ENCODE results near the gene INPP5B. TPM values are rescaled to one million over a fixed set of nuclear protein-coding genes. Genes with fewer than 3 reads are reported as not detected.

Gene INPP5B
- total RNA-seq, 2 experiments from 2014 or later: 26.3 to 26.7 TPM

DNA sequence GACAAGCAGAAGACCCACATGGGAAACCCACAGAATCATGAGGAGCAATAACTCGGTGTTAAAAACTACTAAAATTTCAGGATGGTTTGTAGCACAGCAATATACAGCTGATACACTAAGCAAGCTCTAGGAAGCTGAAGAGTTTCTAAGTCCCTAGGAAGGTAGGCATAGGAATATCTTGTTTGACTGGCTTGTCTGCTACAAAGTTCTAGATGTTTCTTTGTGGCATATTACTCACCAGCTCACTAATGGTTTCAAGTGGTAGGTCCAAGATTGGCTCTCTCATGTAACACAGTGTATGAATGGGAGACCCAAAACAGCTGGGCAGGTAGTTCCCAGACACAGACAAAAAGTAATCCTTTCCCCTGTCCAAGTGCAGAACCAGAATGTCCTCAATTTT, 74.2 kb downstream of the INPP5B start:
- H3K4me3 Mint-ChIP-seq: no peak overlapping the region
- no peaks in the 10 kb centered on the region for H3K4me1 Mint-ChIP-seq
- no peak overlapping the region for H3K27ac Mint-ChIP-seq
- no peaks in the 10 kb centered on the region for H3K9me3 Mint-ChIP-seq
- no peak for DNase-seq
- no peaks in the 10 kb centered on the region for H3K27me3 Mint-ChIP-seq
- CTCF ChIA-PET: interaction anchor here (2.3 kb wide), 1 partner anchor 13 kb away, joined by 9 read pairs; the partner anchor contains the start of gene MTF1
- POLR2A ChIA-PET: interaction anchor here (0.8 kb wide), 1 partner anchor 65 kb away, joined by 3 read pairs; the partner anchor contains the start of genes C1orf122 and YRDC
- H3K36me3 Mint-ChIP-seq (ENCODE audit: low read depth): peaks cover 35% of the 10 kb centered on the region

DNA sequence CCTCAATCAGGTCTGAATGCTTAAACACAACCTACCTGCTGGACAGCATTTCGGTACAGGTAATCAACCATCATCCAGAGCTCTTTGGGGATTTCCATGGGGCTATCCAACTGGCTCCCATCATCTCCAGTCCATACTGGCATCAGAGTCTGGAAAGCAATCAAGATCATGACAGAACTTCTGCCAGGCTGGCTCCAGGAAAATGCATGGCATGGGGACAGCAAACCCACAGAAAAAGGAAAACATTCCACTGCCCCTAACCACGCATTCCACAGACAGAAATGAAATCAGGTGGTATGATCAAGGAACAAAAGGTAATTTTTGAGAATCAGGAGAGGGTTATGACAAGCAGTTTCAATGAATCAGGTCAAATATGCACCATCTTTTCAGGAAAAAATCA, 78.4 kb downstream of the INPP5B start:
- Mint-ChIP-seq H3K4me3 (no peak overlapping the region), H3K4me1 (peaks cover 13% of the 10 kb centered on the region), H3K36me3 (ENCODE audit: low read depth) (peaks cover 45% of the 10 kb centered on the region), H3K27ac (no peak overlapping the region), H3K9me3 (no peaks in the 10 kb centered on the region), H3K27me3 (no peaks in the 10 kb centered on the region)
- CTCF ChIA-PET: no interaction called here
- POLR2A ChIA-PET: no interaction called here
- no peak for DNase-seq

- Mint-ChIP-seq H3K27me3 (no peaks in the 10 kb centered on the region), H3K9me3 (no peaks in the 10 kb centered on the region), H3K27ac (no peak overlapping the region), H3K4me1 (peaks cover 13% of the 10 kb centered on the region), H3K36me3 (ENCODE audit: low read depth) (peaks cover 39% of the 10 kb centered on the region), H3K4me3 (no peak overlapping the region)
- POLR2A ChIA-PET: no interaction called here
- no peak for DNase-seq
- CTCF ChIA-PET: no interaction called here
These were observed 79.1 kb downstream of the INPP5B start for GRCh38 chr1:37867784-37868183.

GRCh38 chr1:37866491-37866890, 80.4 kb downstream of the INPP5B start:
- Mint-ChIP-seq H3K36me3 (ENCODE audit: low read depth) (peaks cover 35% of the 10 kb centered on the region), H3K27me3 (no peaks in the 10 kb centered on the region), H3K9me3 (no peaks in the 10 kb centered on the region), H3K27ac (peak overlapping the region; percentile 65), H3K4me1 (peaks cover 21% of the 10 kb centered on the region), H3K4me3 (no peak overlapping the region)
- POLR2A ChIA-PET: no interaction called here
- CTCF ChIA-PET: no interaction called here
- no peak for DNase-seq

- no peaks in the 10 kb centered on the region for H3K27me3 Mint-ChIP-seq
- DNase-seq: peak; percentile 23
- ChIA-PET CTCF (interaction anchor here (1.0 kb wide), 1 partner anchor 161 kb away, joined by 3 read pairs; no protein-coding TSS in a partner anchor), POLR2A (interaction anchor here (1.0 kb wide), 1 partner anchor 14 kb away, joined by 4 read pairs; no protein-coding TSS in a partner anchor)
- H3K4me3 Mint-ChIP-seq: no peak overlapping the region
- H3K4me1 Mint-ChIP-seq: peaks cover 21% of the 10 kb centered on the region
- no peaks in the 10 kb centered on the region for H3K9me3 Mint-ChIP-seq
- H3K27ac Mint-ChIP-seq: peak overlapping the region; percentile 29
- peaks cover 35% of the 10 kb centered on the region for H3K36me3 Mint-ChIP-seq (ENCODE audit: low read depth)
These were observed 81.3 kb downstream of the INPP5B start for GRCh38 chr1:37865348-37866120.

DNA sequence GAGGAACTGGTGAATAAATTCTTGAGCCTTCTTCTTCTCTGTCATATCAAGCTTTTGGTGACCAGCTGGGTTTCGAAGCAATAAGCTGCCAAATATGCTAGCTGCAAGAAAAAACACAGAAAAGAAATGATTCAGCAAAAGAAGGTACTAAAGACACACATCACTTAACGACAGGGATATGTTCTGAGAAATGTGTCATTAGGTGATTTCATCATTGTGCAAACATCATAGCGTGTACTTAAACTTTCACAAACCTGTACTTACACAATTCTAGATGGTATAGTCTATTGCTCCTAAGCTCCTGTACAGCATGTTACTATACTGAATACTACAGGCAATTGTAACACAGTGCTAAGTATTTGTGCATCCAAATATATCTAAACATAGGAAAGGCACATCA, 84.5 kb downstream of the INPP5B start:
- H3K27me3 Mint-ChIP-seq: no peaks in the 10 kb centered on the region
- peaks cover 42% of the 10 kb centered on the region for H3K4me1 Mint-ChIP-seq
- ChIA-PET CTCF (interaction anchor here (1.1 to 4.9 kb wide), 2 partner anchors 31 to 171 kb away, joined by 7 to 34 read pairs; partner anchors contain the start of gene CDCA8), POLR2A (interaction anchor here (1.2 kb wide), 1 partner anchor 55 kb away, joined by 6 read pairs; the partner anchor contains the start of genes C1orf122 and YRDC)
- no peaks in the 10 kb centered on the region for H3K9me3 Mint-ChIP-seq
- no peak for DNase-seq
- peaks cover 28% of the 10 kb centered on the region for H3K36me3 Mint-ChIP-seq (ENCODE audit: low read depth)
- no peak overlapping the region for H3K4me3 Mint-ChIP-seq
- H3K27ac Mint-ChIP-seq: peak overlapping the region; percentile 71

DNA sequence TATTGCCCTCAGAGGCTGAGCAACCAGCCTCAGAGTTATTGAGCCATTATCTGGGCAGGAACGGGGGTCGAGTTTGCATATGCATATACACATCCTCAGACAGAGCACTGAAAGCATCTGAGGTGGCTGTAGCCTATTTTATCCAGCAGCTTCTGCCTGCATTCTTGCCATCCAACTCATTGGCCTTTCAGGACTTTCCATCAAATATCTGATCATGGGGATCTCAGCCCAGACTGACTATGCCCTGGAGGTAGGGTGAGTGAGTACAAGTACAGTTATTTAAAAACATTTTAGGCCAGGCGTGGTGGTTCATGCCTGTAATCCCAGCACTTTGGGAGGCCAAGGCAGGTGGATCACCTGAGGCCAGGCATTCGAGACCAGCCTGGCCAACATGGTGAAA, 85.7 kb downstream of the INPP5B start:
- Mint-ChIP-seq H3K27me3 (no peaks in the 10 kb centered on the region), H3K36me3 (ENCODE audit: low read depth) (peaks cover 28% of the 10 kb centered on the region), H3K27ac (no peak overlapping the region), H3K4me3 (no peak overlapping the region), H3K4me1 (peaks cover 44% of the 10 kb centered on the region), H3K9me3 (no peaks in the 10 kb centered on the region)
- ChIA-PET CTCF (interaction anchor here (0.8 to 4.9 kb wide), 5 partner anchors 22 to 258 kb away, joined by 4 to 34 read pairs (median 5); partner anchors contain the start of genes C1orf122, CDCA8 and YRDC), POLR2A (no interaction called here)
- no peak for DNase-seq

GRCh38 chr1:37860346-37860666, 86.5 kb downstream of the INPP5B start:
- Mint-ChIP-seq H3K4me1 (peaks cover 43% of the 10 kb centered on the region), H3K4me3 (peak overlapping the region; percentile 100), H3K9me3 (no peaks in the 10 kb centered on the region), H3K36me3 (ENCODE audit: low read depth) (peaks cover 27% of the 10 kb centered on the region), H3K27ac (peak overlapping the region; percentile 99), H3K27me3 (no peaks in the 10 kb centered on the region)
- no peak for DNase-seq
- POLR2A ChIA-PET: interaction anchor here (0.9 to 3.0 kb wide), 7 partner anchors 10 to 297 kb away, joined by 3 to 43 read pairs (median 10); partner anchors contain the start of genes C1orf122, CDCA8, UTP11 and YRDC
- CTCF ChIA-PET: interaction anchor here (0.6 to 4.9 kb wide), 35 partner anchors 9 to 381 kb away, joined by 3 to 37 read pairs (median 5); partner anchors contain the start of genes C1orf122, CDCA8, INPP5B and POU3F1

GRCh38 chr1:37859507-37860345, 87.1 kb downstream of the INPP5B start, which contains the start of gene MTF1:
MTF1 (minus strand) TSS chr1:37859592; CDS start chr1:37857658, 1,934 bp downstream.
- ChIA-PET CTCF (interaction anchor here (0.6 to 4.9 kb wide), 45 partner anchors 9 to 381 kb away, joined by 3 to 37 read pairs (median 4); partner anchors contain the start of genes C1orf122, CDCA8, INPP5B and POU3F1), POLR2A (interaction anchor here (0.8 to 3.0 kb wide), 17 partner anchors 9 to 386 kb away, joined by 3 to 43 read pairs (median 3); partner anchors contain the start of genes C1orf122, CDCA8, EPHA10 and GNL2)
- no peaks in the 10 kb centered on the region for H3K27me3 Mint-ChIP-seq
- H3K4me3 Mint-ChIP-seq: peak within 1 kb of the TSS; percentile 100
- peaks cover 29% of the 10 kb centered on the region for H3K36me3 Mint-ChIP-seq (ENCODE audit: low read depth)
- H3K9me3 Mint-ChIP-seq: no peaks in the 10 kb centered on the region
- peak within 1 kb of the TSS; percentile 99 for H3K27ac Mint-ChIP-seq
- peaks cover 45% of the 10 kb centered on the region for H3K4me1 Mint-ChIP-seq
- DNase-seq: peak; percentile 97

GRCh38 chr1:37858931-37859506, 87.8 kb downstream of the INPP5B start:
- H3K27ac Mint-ChIP-seq: peak overlapping the region; percentile 99
- ChIA-PET POLR2A (interaction anchor here (0.8 to 3.0 kb wide), 17 partner anchors 8 to 385 kb away, joined by 3 to 43 read pairs (median 3); partner anchors contain the start of genes C1orf122, CDCA8, EPHA10 and GNL2), CTCF (interaction anchor here (0.8 to 4.9 kb wide), 33 partner anchors 8 to 380 kb away, joined by 3 to 37 read pairs (median 5); partner anchors contain the start of genes C1orf122, CDCA8, INPP5B and YRDC)
- no peaks in the 10 kb centered on the region for H3K27me3 Mint-ChIP-seq
- H3K4me1 Mint-ChIP-seq: peaks cover 47% of the 10 kb centered on the region
- peak overlapping the region; percentile 100 for H3K4me3 Mint-ChIP-seq
- H3K9me3 Mint-ChIP-seq: no peaks in the 10 kb centered on the region
- H3K36me3 Mint-ChIP-seq (ENCODE audit: low read depth): peaks cover 26% of the 10 kb centered on the region
- DNase-seq: no peak

DNA sequence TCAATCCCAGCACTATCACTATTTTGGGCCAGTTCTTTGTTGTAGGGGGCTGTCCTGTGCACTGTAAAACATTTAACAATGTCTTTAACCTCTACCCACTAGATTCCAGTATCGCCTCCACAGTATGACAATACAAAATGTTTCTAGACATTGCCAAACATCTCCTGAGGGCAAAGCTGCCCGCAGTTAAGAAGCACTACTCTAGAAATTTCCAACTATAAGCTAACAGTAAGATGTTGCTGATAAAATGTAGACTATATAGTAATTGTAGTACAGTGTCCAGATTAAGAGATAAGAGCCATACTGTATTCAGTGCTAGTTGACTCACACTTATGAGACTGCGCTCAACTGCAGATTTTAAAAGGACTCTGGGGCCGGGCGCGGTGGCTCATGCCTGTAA, 92.4 kb downstream of the INPP5B start:
- H3K9me3 Mint-ChIP-seq: no peaks in the 10 kb centered on the region
- no peak for DNase-seq
- no peak overlapping the region for H3K4me3 Mint-ChIP-seq
- ChIA-PET CTCF (no interaction called here), POLR2A (interaction anchor here (3.0 kb wide), 1 partner anchor 46 kb away, joined by 11 read pairs; the partner anchor contains the start of genes C1orf122 and YRDC)
- H3K4me1 Mint-ChIP-seq: peaks cover 40% of the 10 kb centered on the region
- peaks cover 29% of the 10 kb centered on the region for H3K36me3 Mint-ChIP-seq (ENCODE audit: low read depth)
- H3K27ac Mint-ChIP-seq: no peak overlapping the region
- no peaks in the 10 kb centered on the region for H3K27me3 Mint-ChIP-seq

DNA sequence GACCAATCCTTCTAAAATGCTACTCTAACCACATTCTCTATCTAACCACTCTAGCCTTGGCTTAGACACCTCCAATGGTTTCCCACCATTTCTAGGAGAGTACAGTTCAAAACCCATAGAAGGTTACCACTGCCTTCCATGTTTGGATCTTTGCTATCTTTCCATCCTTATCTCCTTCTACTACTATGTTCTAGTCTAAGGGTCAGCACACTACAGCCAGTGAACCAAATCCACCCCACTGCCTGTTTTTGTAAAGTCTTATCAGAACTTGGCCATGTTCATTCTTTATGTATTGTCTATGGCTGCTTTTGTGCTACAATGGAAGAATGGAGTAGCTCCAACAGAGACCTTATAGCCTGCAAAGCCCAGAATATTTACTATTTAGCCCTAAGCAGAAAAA, 93.7 kb downstream of the INPP5B start:
- Mint-ChIP-seq H3K27me3 (no peaks in the 10 kb centered on the region), H3K27ac (no peak overlapping the region), H3K9me3 (no peaks in the 10 kb centered on the region), H3K36me3 (ENCODE audit: low read depth) (peaks cover 35% of the 10 kb centered on the region), H3K4me3 (no peak overlapping the region), H3K4me1 (peaks cover 34% of the 10 kb centered on the region)
- POLR2A ChIA-PET: interaction anchor here (3.1 kb wide), 1 partner anchor 45 kb away, joined by 12 read pairs; the partner anchor contains the start of genes C1orf122 and YRDC
- CTCF ChIA-PET: no interaction called here
- DNase-seq: no peak

Measured in activated CD4-positive, alpha-beta memory T cell treated with anti-CD3 and anti-CD28 coated beads, Interleukin-2, amount 10 ng/mL, durations not matched to agents 7 days and 5 days (primary cell).